ENCODE results near the gene EBI3. TPM values are rescaled to one million over a fixed set of nuclear protein-coding genes. Genes with fewer than 3 reads are reported as not detected.

The EBI3 gene
- polyA plus RNA-seq, 1 donor from 2014 or later, result not detected

GRCh38 chr19:4264812-4265211, 35.5 kb downstream of the EBI3 start:
- no peaks in the 10 kb centered on the region for H3K9me2 ChIP-seq (ENCODE audit: insufficient read depth, low read length)
- no peaks in the 10 kb centered on the region for H3F3A ChIP-seq (ENCODE audit: insufficient read depth, low read length, poor library complexity, severe bottlenecking)
- no peaks in the 10 kb centered on the region for H3K9me3 ChIP-seq (ENCODE audit: low read length)
- TF ChIP-seq CTCF (IDR thresholded peaks at IDR 0.05; ENCODE audit: poor library complexity, severe bottlenecking) (no peak), TAF1 (IDR thresholded peaks at IDR 0.05; ENCODE audit: low read depth) (no peak), POLR2AphosphoS5 (IDR thresholded peaks at IDR 0.05) (no peak), MXI1 (conservative IDR thresholded peaks at IDR 0.05; ENCODE audit: poor library complexity, severe bottlenecking) (no peak), EP300 (conservative IDR thresholded peaks at IDR 0.05; ENCODE audit: poor library complexity, severe bottlenecking) (no peak), RAD21 (conservative IDR thresholded peaks at IDR 0.05) (no peak), EZH2 (IDR thresholded peaks at IDR 0.05; ENCODE audit: borderline replicate concordance, insufficient read depth, low read length, poor library complexity, severe bottlenecking) (no peak), REST (IDR thresholded peaks at IDR 0.05; ENCODE audit: borderline replicate concordance) (no peak), SMC3 (conservative IDR thresholded peaks at IDR 0.05; ENCODE audit: poor library complexity) (no peak)
- H3K36me3 ChIP-seq (ENCODE audit: insufficient read depth, low read length), result no peaks in the 10 kb centered on the region
- H3K27me3 ChIP-seq (ENCODE audit: insufficient read depth, low read depth, low read length), result no peaks in the 10 kb centered on the region
- H3K79me2 ChIP-seq (replicated peaks; ENCODE audit: insufficient read depth, low read length), result no peaks in the 10 kb centered on the region
- no peak overlapping the region for H3K9ac ChIP-seq (ENCODE audit: low read length)
- H2AFZ ChIP-seq (ENCODE audit: low read depth, low read length), result no peak overlapping the region
- H3K4me3 ChIP-seq (ENCODE audit: low read length), result no peak overlapping the region
- no peaks in the 10 kb centered on the region for H4K20me1 ChIP-seq (ENCODE audit: insufficient read depth)
- H3K4me2 ChIP-seq (ENCODE audit: low read length), result no peak overlapping the region
- no peak overlapping the region for H3K27ac ChIP-seq (ENCODE audit: low read length)

GRCh38 chr19:4266253-4267000, 37.1 kb downstream of the EBI3 start:
- Histone ChIP-seq H2AFZ (ENCODE audit: low read depth, low read length) (no peak overlapping the region), H3K4me3 (ENCODE audit: low read length) (no peak overlapping the region), H3K9ac (ENCODE audit: low read length) (no peak overlapping the region), H3K27me3 (ENCODE audit: insufficient read depth, low read depth, low read length) (no peaks in the 10 kb centered on the region), H3F3A (ENCODE audit: insufficient read depth, low read length, poor library complexity, severe bottlenecking) (no peaks in the 10 kb centered on the region), H3K4me2 (ENCODE audit: low read length) (no peak overlapping the region), H3K79me2 (replicated peaks; ENCODE audit: insufficient read depth, low read length) (no peaks in the 10 kb centered on the region), H3K27ac (ENCODE audit: low read length) (no peak overlapping the region), H3K9me2 (ENCODE audit: insufficient read depth, low read length) (no peaks in the 10 kb centered on the region), H3K36me3 (ENCODE audit: insufficient read depth, low read length) (no peaks in the 10 kb centered on the region), H4K20me1 (ENCODE audit: insufficient read depth) (no peaks in the 10 kb centered on the region), H3K9me3 (ENCODE audit: low read length) (no peaks in the 10 kb centered on the region)
- TF ChIP-seq POLR2AphosphoS5 (IDR thresholded peaks at IDR 0.05), result no peak
- no peak for TF ChIP-seq RAD21 (conservative IDR thresholded peaks at IDR 0.05)
- TF ChIP-seq REST (IDR thresholded peaks at IDR 0.05; ENCODE audit: borderline replicate concordance), result no peak
- TF ChIP-seq EP300 (conservative IDR thresholded peaks at IDR 0.05; ENCODE audit: poor library complexity, severe bottlenecking), result no peak
- TF ChIP-seq EZH2 (IDR thresholded peaks at IDR 0.05; ENCODE audit: borderline replicate concordance, insufficient read depth, low read length, poor library complexity, severe bottlenecking), result no peak
- TF ChIP-seq TAF1 (IDR thresholded peaks at IDR 0.05; ENCODE audit: low read depth), result no peak

All from neural cell (in vitro differentiated cells).